GM04503 (cell line): ENCODE results near the gene NKD2.
"Not testable (repeated sequence)": the region's sequence is repeated elsewhere in the genome, so short reads cannot be mapped to it uniquely, and the experiment has no call there.

ENCODE experiments used
- DNase-seq: peaks from one replicate; pipeline ENCODE4 v3.0.0-alpha.2; 2012; ENCODE audit warnings: low read depth

The NKD2 gene

GRCh38 chr5:1073239-1074102 is 64.9 kb downstream of the NKD2 start:
- no peak for DNase-seq

- no peak for DNase-seq
These were observed 65.6 kb downstream of the NKD2 start for GRCh38 chr5:1074226-1074625.

- DNase-seq, result no peak
These were observed 66.4 kb downstream of the NKD2 start for GRCh38 chr5:1074816-1075554.

- no peak for DNase-seq
These were observed 66.9 kb downstream of the NKD2 start for GRCh38 chr5:1075555-1075881.

- DNase-seq, result no peak
These were observed 67.3 kb downstream of the NKD2 start for GRCh38 chr5:1075931-1076330.

GRCh38 chr5:1076406-1076805 is 67.8 kb downstream of the NKD2 start:
- no peak for DNase-seq

- DNase-seq, result no peak
These were observed 68.4 kb downstream of the NKD2 start for GRCh38 chr5:1077026-1077425.

GRCh38 chr5:1077491-1078020 is 69.0 kb downstream of the NKD2 start:
- no peak for DNase-seq

- no peak for DNase-seq
These were observed 69.6 kb downstream of the NKD2 start for GRCh38 chr5:1078206-1078605.

- DNase-seq, result no peak
These were observed 70.2 kb downstream of the NKD2 start for GRCh38 chr5:1078851-1079250.

GRCh38 chr5:1079486-1079885 is 70.9 kb downstream of the NKD2 start:
- DNase-seq, result no peak

GRCh38 chr5:1079961-1080360 is 71.4 kb downstream of the NKD2 start:
- DNase-seq, result no peak

- no peak for DNase-seq
These were observed 71.8 kb downstream of the NKD2 start for GRCh38 chr5:1080432-1080831.

- no peak for DNase-seq
These were observed 72.9 kb downstream of the NKD2 start for GRCh38 chr5:1081519-1081918.

- not testable (repeated sequence) for DNase-seq
These were observed 74.4 kb downstream of the NKD2 start for GRCh38 chr5:1083026-1083425.

GRCh38 chr5:1083823-1084605 is 75.4 kb downstream of the NKD2 start:
- no peak for DNase-seq

- DNase-seq, result no peak
These were observed 76.8 kb downstream of the NKD2 start for GRCh38 chr5:1085391-1085790.

GRCh38 chr5:1086137-1086536 is 77.5 kb downstream of the NKD2 start:
- DNase-seq, result no peak

- no peak for DNase-seq
These were observed 78.3 kb downstream of the NKD2 start for GRCh38 chr5:1086871-1087270.

GRCh38 chr5:1087428-1087827 is 78.8 kb downstream of the NKD2 start:
- DNase-seq, result no peak

GRCh38 chr5:1088031-1088430 is 79.4 kb downstream of the NKD2 start:
- no peak for DNase-seq
